LoVo (cell line): ENCODE results near the gene GCFC2.
"Not testable (repeated sequence)": the region's sequence is repeated elsewhere in the genome, so short reads cannot be mapped to it uniquely, and the experiment has no call there.

Experiments used
- DNase-seq: peaks from one replicate; pipeline ENCODE4 v3.0.0-alpha.2; 2016; ENCODE audit warnings: low spot score

Gene GCFC2

DNA sequence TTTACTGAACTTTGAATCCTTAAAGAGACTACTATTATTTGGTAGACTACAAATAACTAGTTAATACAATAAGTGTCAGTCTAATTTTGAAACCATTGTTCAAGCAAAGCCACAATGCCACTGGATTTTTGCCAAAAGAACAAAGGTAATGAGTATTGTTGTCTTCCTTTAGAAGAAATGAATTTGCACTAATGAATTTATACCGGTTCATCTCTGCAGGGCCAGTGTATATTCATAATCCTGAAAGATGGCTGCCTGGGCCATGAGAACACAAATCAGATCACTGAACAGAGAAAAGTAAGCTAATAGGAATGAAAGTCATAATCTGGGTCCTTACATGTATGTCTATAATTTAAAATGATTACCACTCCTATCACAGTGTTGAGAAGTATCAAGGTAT lies 31.2 kb downstream of the GCFC2 start:
- DNase-seq: no peak

- DNase-seq: no peak
Observed at GRCh38 chr2:75676464-75676863, 34.3 kb downstream of the GCFC2 start.

- no peak for DNase-seq
Observed at GRCh38 chr2:75675908-75676307, 34.8 kb downstream of the GCFC2 start.

DNA sequence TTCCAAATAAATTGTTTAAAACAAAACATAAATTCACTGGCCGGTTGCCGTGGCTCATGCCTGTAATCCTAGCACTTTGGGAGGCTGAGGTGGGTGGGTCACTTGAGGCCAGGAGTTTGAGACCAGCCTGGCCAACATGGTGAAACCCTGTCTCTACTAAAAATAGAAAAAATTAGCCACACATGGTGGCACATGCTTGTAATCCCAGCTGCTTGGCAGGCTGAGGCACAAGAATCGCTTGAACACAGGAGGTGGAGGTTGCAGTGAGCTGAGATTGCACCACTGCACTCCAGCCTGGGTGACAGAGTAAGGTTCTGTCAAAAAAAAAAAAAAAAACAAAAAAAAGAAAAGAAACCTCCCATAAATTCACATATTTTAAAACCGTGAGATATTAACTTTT lies 35.3 kb downstream of the GCFC2 start:
- DNase-seq: not testable (repeated sequence)

- no peak for DNase-seq
Observed at GRCh38 chr2:75667884-75668283, 42.8 kb downstream of the GCFC2 start.

- no peak for DNase-seq
Observed at GRCh38 chr2:75666911-75667310, 43.8 kb downstream of the GCFC2 start.

DNA sequence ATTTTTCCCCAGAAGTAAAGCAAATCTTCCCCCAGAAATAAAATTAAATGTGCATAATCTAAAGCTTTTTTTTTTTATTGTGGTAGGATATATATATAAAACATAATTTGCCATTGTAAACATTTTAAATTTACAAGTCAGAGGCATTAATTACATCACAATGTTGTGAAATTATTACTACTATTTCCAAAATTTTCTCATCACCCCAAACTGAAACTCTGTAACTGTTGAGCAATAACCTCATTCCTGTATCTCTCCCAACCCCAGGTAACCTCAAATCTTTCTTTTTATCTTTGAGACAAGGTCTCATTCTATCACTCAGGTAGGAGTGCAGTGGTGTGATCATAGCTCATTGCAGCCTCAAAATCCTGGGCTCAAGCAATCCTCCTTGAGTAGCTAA lies 52.9 kb downstream of the GCFC2 start:
- no peak for DNase-seq

GRCh38 chr2:75656563-75656962 lies 54.2 kb downstream of the GCFC2 start:
- DNase-seq: no peak

GRCh38 chr2:75655861-75656260 lies 54.9 kb downstream of the GCFC2 start:
- DNase-seq: no peak

- DNase-seq: no peak
Observed at GRCh38 chr2:75654012-75654411, 56.7 kb downstream of the GCFC2 start.

GRCh38 chr2:75647771-75648170 lies 62.9 kb downstream of the GCFC2 start:
- no peak for DNase-seq

- DNase-seq: peak; percentile 88
Observed at GRCh38 chr2:75646583-75647425, 63.9 kb downstream of the GCFC2 start, which contains the start of gene MRPL19. TSS of gene MRPL19 (plus strand) at chr2:75646783. CDS start at chr2:75646808, 25 bp downstream.

DNA sequence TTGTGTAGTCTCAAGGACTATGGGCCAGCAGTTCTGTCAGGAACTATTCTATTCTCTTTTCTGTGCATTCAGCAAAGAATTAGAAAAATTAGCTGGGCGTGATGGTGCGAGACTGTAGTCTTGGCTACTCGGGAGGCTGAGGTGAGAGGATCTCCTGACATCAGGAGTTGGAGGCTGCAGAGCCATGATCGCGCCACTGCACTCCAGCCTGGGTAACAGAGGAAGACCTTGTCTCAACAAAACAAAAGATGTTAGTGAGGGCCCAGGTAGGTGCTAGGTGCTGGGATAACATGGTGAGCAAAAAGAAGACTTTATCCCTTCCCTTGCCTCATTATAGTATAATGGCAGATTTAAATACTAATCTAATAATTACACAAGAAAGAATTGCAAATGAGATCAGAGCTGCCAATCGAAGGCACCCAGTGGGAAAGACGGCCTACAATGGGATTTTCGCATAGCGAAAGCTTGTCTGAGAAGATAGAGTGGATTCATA lies 64.6 kb downstream of the GCFC2 start:
- no peak for DNase-seq

GRCh38 chr2:75645643-75646042 lies 65.1 kb downstream of the GCFC2 start:
- no peak for DNase-seq

DNA sequence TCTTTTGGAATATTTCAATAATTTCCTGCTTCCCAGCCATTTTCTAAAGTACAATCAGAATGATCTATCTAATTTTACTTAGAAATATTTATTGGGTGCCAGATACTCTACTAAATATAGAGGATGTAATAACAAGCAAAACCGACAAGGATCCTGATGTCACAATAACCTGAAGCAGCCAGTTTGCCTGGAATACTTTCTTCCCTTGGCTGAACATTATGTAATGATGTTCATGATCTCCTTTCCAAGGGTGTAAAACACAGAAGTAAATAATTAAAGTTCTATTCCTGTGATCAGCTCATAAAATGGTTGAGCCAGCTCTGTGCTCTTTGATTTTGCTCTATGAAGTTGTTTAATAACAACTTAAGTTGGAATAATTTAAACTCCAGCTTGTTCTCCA lies 66.7 kb downstream of the GCFC2 start:
- DNase-seq: no peak

GRCh38 chr2:75641587-75641986 lies 69.1 kb downstream of the GCFC2 start:
- DNase-seq: no peak

DNA sequence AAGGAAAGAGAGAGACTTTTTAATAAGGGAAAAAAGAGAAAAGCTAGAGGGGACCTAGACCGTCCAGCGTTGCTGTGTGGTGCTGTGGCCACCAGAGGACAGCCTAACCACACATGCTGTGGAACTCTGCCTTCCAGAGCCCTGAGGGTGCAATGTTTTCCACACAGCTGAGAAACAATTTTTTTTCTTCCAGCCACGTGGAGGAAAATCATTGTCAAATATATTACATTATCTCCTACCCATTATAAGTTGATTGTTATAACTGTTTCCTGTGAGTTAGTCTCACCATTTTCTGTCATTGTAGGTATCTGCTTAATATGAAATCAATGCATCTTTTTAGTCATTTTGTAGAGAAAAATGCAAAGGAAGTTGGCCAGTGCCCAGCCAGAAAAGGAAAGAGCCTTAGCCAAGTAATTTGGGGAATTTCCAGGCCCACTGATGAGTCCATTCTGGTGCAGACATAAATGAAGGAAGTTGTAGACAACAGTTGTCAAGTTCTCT lies 70.0 kb downstream of the GCFC2 start:
- peak; percentile 54 for DNase-seq

DNA sequence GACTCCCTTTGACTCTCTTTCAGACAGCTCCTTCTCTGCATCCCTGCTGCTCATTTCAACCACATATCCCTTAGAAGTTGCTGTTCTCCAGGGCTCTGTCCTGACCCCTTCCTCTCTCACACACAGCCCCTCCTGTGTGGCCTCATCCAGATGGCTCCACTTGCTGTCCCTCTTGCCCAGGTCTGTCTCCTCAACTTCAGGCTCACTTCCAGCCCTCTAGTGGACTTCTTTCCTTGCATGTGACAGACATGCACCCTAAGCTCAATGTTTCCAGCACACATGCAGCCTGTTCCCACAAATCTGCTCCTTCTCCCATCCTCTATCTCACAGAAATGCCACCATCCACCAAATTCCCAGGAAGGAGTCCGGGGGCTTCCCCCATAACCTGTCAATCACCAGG lies 73.1 kb downstream of the GCFC2 start:
- DNase-seq: no peak

GRCh38 chr2:75634945-75635344 lies 75.8 kb downstream of the GCFC2 start:
- no peak for DNase-seq

- DNase-seq: no peak
Observed at GRCh38 chr2:75633620-75634019, 77.1 kb downstream of the GCFC2 start.

- DNase-seq: no peak
Observed at GRCh38 chr2:75632813-75633212, 77.9 kb downstream of the GCFC2 start.

- DNase-seq: no peak
Observed at GRCh38 chr2:75632091-75632701, 78.5 kb downstream of the GCFC2 start.

- DNase-seq: peak; percentile 74
Observed at GRCh38 chr2:75627902-75628504, 82.7 kb downstream of the GCFC2 start.
